Stimulated activated CD8-positive, alpha-beta memory T cell treated with anti-CD3 and anti-CD28 coated beads, Interleukin-12 subunit alpha, Interleukin-12 subunit beta, amount 100 ng/mL, for 1 hour (primary cell): ENCODE results near the gene PTOV1.

ENCODE experiments used
- DNase-seq: peaks from one replicate; pipeline ENCODE4 v3.0.0-alpha.2; 2020; ENCODE audit warnings: low read depth

PTOV1 gene

DNA sequence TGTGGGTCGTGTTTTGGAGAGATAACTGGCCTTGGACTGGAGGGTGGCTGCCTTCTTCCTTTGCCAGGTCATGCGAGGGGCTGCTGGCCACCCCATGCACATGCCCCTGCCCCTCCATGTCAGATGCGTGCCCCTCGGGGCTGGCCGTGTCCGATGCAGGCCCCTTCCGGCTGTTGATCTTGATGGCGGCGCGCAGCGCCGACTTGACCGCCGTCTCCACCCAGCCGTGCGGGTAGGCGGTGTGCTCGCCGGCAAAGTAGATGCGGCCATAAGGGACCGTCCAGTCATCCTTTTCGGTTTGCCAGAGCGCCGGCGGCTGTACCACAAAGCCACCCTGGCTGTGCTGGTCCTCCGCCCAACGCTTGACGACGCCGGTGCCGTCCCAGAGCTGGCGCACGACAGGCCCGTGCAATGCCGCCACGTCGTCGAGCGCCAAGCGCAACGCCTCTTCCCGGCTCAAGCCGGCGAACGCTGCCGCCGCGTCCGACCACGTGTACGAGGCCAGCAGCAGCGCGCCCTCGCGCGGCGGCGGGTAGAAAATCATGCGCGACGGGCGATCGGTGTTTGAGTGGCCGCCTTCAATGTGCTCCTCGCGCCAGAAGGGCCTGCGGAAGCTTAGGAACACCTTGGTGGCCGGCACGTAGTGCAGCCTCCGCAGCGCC, 38.9 kb downstream of the PTOV1 start:
- DNase-seq: peak; percentile 55

- DNase-seq: peak; percentile 35
Observed at GRCh38 chr19:49890349-49891311, 39.7 kb downstream of the PTOV1 start.

DNA sequence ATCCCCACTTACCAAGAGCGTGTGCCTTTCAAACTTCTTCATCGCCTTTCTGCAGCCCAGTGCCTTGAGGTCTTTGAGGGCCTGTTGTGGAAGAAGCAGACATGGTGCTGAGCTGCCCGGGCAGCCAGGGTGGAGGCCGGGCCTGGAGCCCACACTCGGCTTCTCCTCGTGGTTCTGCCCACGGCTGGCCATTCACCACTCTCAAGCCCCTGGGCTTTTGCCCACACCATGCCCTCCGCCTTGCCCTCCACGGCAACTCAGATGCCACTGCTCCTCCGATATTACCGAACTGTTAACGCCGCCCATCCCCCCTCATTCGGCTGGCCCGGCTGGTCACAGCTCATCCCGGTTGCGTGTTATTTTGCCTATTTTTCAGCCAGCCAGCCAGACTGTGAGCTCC, 40.4 kb downstream of the PTOV1 start:
- DNase-seq: no peak

GRCh38 chr19:49892716-49893115, 41.8 kb downstream of the PTOV1 start:
- no peak for DNase-seq

GRCh38 chr19:49894011-49894664, 43.2 kb downstream of the PTOV1 start:
- DNase-seq: no peak

DNA sequence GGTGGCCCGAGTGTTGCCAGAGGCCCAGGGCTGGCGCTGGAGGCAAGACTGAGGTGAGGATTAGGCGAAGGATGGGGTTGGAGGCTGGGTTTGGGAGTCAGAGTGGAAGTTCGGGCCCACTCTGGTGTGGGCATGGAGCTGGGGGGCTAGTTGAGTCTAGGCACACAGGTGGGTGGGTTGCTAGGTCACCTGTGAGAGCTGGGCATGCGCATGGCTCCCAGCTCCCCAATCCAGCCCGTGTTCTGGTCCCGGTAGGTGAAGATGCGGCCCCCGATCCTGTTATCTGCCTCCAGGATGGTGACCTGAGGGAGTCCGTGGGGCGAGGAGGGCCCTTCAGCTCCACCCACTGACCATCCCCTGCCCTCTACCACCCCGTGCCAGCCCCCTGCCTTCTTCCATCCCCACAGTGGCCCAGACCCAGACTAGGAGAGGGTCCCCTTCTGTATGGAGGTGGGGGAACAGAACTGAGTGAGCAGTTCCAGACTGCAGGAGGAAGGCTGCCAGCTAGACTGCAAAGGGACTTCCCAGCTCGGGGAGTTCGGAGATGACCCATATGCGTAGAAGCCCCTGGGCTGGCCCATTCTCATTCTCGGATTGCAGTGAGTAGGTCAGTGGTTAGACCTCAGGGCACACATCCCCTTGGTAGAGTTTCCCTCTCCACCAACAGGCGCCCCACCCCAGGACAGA, 44.1 kb downstream of the PTOV1 start:
- DNase-seq: no peak

DNA sequence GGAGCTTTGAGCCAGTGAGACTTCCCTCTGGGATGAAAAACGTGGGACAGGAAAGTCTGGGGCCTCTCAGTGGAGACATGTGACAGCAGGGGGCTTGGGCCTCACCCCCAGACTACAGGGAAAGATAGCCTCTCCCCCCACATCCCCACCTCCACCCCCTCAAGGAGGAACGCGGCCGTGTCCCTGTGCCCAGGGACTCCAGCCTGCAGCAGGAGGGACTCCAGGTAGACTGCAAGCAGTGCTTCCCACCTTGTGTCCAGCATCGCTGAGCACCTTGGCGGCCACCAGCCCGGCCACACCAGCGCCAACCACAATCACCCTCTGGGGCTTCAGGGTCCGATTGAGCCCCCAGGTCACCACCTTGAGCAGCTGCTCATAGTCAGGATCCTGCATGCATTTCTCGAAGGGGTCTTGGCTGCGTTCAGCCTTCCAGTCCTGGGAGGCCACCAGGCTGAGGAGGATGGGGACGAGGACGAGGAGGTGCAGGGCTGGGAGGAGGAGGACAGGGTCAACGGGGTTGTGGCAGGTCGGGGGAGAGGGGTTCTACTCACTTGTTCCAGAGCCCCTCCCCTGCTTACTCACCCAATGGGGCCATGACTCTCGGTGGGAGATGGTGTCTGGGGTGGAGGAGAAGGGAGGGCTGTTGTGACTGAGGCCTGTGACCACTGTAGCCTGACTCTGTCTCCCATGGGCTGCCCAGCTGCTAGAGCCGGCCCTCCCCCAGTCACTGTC, 44.8 kb downstream of the PTOV1 start:
- DNase-seq: no peak

DNA sequence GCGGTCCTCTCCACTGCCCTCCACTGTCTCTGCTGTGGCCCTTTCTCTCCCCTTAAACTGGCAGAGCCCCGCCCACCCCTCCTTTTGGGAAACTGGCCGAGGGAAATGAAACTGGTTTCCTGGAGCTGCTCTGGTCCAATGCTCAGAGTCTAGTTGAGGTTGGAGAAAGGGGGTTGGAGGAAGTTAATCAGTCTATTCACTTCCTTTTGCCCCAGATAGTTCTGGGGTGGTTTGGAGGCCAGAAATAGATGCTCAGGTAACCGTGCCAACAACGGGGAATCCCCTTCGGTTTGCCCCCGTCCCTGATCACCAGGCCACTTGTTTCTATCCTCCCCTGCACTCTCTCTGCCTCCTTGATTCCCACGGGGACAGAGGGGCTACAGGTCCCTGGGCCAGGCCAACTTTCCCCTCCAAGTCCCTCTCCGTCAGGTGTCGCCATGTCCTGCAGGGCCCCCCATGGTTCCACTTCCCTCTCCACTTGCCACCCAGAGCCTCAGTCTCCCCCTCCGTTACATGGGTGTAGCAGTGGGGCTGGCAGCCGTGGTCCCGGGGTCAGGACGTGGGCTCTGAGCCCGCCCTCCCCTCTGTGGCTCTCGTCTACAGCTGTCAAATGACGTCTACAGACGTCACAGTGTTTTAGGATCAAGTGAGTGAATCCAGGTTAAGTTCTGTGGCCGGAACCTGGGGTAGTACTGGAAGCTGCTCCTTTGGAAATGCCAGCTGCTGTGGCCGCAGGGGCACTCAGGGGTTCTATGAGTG, 46.1 kb downstream of the PTOV1 start, which contains the start of gene IL4I1:
Gene IL4I1, minus strand, starts transcription at position 25 of the 759 bp plus-strand sequence. CDS start 727 bp downstream, outside the sequence.
- DNase-seq: peak; percentile 39

DNA sequence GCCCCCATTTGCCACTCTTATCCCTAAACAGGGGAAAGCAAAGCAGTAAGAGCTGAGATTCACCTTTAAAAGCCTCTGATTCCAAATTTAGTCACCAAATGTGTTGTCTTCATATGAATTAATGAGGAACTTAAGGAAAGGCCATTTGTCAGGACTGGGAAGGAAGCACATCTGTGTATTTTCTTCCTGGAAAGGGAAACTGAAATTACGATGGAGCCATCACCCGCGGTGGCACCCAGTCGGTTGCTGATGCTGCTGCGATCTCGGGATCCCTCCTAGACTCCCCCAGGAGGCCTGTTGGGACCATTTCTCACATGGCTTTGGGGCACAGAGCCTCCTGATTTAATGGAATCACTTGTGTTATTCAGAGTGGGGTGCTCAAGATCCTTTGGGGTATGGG, 53.2 kb downstream of the PTOV1 start:
- no peak for DNase-seq

DNA sequence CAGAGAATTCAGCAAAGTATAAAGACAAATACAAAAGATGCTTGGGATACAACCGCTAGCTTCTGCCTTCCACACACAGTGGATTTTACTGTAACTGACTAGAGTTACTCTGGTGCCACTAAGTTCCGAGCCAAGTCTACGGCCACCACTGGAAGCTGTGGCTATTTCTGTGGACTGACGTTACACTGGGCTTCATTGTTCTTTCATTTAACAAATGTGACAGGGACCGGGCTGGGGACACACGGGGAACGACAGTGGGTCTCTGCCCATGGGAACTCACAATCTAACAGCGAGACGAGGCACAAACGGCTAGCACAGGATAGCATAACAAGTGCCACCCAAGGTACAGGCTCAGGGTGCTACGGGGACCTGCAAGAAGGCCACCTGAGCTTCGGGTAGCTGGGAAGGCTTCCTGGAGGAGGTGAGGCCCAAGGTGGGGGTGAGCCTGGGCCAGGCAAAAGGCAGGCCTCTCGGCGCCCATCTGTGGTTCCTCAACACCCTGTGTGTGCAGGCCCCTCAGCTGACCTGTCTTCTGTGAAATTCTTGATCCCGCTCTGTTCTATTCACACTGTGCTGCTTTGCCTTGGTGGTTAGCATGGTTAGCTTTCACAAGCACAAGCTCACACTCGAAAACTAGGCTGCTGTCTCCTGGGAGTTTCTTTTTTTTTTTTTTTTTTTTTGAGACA, 56.1 kb downstream of the PTOV1 start:
- DNase-seq: no peak

DNA sequence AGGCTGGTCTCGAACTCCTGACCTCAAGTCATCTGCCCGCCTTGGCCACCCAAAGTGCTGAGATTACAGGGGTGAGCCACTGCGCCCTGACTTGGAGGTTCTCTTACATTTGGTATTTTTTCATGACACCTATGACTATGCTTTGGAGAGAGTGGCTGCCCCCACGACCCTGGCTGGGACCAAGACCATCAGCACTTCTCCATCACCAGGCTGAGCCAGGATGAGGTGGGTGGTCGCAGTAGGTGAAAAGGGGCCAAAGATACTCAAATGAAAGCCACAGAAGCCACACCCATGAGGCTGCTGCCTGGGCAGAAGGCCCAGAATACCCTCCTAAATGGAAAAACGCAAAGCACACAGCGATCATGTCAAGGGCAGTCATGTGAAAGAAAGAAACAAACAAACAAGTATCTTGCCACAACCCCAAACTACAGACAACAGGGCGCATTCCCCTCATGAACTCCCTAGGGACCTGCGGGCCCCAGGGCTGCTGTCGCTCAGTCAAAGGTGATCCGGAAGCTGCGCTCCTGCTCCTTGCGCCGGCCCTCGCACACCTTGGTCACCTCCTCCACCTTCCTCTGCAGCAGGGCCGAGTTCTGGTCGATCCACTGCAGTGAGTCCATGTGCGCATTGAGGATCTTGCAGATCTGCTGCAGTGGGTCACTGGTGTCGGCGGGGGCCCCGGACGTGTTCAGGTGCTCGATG, 56.9 kb downstream of the PTOV1 start:
- no peak for DNase-seq

DNA sequence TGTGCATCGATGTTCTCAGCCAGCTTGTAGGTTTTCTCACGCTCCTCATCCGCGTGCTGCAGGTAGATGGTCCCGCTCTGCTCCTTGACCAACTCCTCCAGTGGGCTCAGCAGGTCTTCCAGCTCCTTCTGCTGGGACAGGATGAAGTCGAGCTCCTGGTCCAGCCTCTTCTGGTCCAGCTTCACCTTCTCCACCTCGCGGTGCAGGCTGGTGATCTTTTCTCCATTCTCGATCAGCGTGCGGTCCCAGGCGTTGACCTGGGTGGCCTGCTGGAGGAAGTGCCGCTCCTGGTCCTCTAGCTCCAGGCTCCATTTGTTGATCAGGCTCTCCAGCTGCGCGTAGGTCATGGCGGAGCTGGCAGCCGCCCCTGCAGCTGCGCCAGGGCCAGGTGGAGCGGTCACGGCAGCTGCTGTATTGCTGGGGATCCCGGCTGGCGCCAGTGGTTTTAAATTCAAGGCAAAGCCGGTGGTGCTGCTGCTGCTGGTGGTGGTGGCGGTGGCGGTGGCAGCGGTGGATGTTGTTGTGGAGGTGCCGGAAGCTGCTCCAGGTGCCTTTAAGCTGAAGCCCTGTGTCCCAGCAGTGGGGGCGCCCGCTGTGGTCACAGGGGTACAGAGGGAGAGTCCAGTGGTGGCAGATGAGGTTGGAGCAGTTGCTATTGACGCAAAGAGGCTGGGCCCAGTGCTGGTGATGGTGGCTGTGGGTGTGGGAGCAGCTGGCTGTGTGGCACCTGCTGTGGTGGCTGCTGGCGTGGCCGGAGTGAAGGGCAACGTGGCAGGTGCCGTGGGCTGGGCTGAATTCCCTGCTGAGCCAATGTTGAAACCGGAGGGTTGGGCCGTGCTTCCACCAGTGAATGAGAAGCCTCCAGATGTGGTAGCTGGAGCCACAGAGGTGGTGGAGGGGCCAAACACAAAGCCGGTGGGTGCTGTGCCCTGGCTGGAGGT, 57.8 kb downstream of the PTOV1 start:
- no peak for DNase-seq

DNA sequence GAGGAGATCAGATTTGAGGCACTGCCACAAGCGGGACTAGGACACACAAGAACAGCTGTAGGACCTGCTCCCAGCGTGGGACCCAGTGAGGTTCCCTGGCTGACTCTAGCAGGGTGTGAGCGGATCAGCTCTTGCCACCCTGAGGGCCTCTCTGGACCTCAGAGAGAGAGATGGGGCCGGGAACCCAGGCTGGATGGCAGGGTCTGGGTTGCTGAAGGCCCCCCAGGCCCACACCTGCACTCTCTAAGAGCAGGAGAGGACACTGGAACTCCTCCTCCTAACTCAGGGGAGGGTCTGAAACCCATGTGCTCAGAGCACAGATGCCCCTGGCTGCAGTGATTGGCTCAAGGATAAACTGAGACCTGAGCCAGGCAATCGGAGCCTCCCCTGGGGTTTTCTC, 59.2 kb downstream of the PTOV1 start:
- no peak for DNase-seq
